ENCODE measurements around the gene SRPRB.

The SRPRB gene

GRCh38 chr3:133860519-133860918 lies 54.9 kb downstream of the SRPRB start:
- WGBS, 2 donors (ENCODE audit: extremely low coverage in 2 of 2, insufficient read length in 2 of 2, insufficient replicate concordance in 1 of 2) = no CpG with 5 or more reads among the region's 5 CpGs
- H3K4me1 ChIP-seq (ENCODE audit: control insufficient read depth in 2 of 2, insufficient read depth in 1 of 2, low read depth in 1 of 2, low read length in 2 of 2) = peaks cover 0 to 1% of the 10 kb centered on the region in 2 donors
- H3K9me3 ChIP-seq (replicated peaks in 1 of 2; ENCODE audit: control insufficient read depth in 2 of 2, insufficient read depth in 1 of 2, low read depth in 1 of 2, low read length in 2 of 2) = no peaks in the 10 kb centered on the region
- no peak overlapping the region for H3K4me3 ChIP-seq (ENCODE audit: low read length in 2 of 2)
- no peak for DNase-seq (ENCODE audit: low spot score)
- H3K23ac ChIP-seq (ENCODE audit: low read depth, low read length, poor library complexity) = peak overlapping the region; percentile 38
- peaks cover 3% of the 10 kb centered on the region for H3K79me1 ChIP-seq (ENCODE audit: low read depth, low read length)
- no peak overlapping the region for H3K14ac ChIP-seq (ENCODE audit: low read length)
- H3K18ac ChIP-seq (ENCODE audit: low read length) = peak overlapping the region; percentile 49
- H4K91ac ChIP-seq (ENCODE audit: low read depth, low read length, poor library complexity) = no peak overlapping the region
- H2AK5ac ChIP-seq (ENCODE audit: low read depth, low read length) = no peak overlapping the region
- H2BK120ac ChIP-seq (ENCODE audit: low read depth, low read length) = no peak overlapping the region
- no peak overlapping the region for H2BK5ac ChIP-seq (ENCODE audit: low read length)
- no peak overlapping the region for H3K4ac ChIP-seq (ENCODE audit: low read length)
- H3K27me3 ChIP-seq (ENCODE audit: control insufficient read depth in 3 of 3, insufficient read depth in 3 of 3, low read depth in 1 of 3, low read length in 3 of 3) = peaks cover 0 to 33% (median 0%) of the 10 kb centered on the region in 3 experiments
- no peak overlapping the region for H2BK15ac ChIP-seq (ENCODE audit: low read length)
- H2BK12ac ChIP-seq (ENCODE audit: low read length) = no peak overlapping the region
- H3K27ac ChIP-seq (replicated peaks; ENCODE audit: low read length) = no peak overlapping the region
- no peak overlapping the region for H4K8ac ChIP-seq (ENCODE audit: low read depth, low read length)
- H3K36me3 ChIP-seq (replicated peaks in 1 of 2; ENCODE audit: control insufficient read depth in 2 of 2, insufficient read depth in 2 of 2, low read length in 2 of 2) = no peaks in the 10 kb centered on the region
- H3K4me2 ChIP-seq (ENCODE audit: insufficient read depth, low read length, poor library complexity, severe bottlenecking) = no peak overlapping the region
- no peak overlapping the region for H2AFZ ChIP-seq (ENCODE audit: low read length)
- no peak overlapping the region for H3K9ac ChIP-seq (ENCODE audit: low read depth, low read length, poor library complexity)

GRCh38 chr3:133862161-133862560 lies 56.5 kb downstream of the SRPRB start:
- Histone ChIP-seq H3K27ac (replicated peaks; ENCODE audit: low read length) (no peak overlapping the region), H2BK12ac (ENCODE audit: low read length) (no peak overlapping the region), H3K4me3 (ENCODE audit: low read length in 2 of 2) (no peak overlapping the region), H3K9me3 (replicated peaks in 1 of 2; ENCODE audit: control insufficient read depth in 2 of 2, insufficient read depth in 1 of 2, low read depth in 1 of 2, low read length in 2 of 2) (no peaks in the 10 kb centered on the region), H2BK5ac (ENCODE audit: low read length) (no peak overlapping the region), H4K91ac (ENCODE audit: low read depth, low read length, poor library complexity) (no peak overlapping the region), H3K23ac (ENCODE audit: low read depth, low read length, poor library complexity) (no peak overlapping the region), H2BK15ac (ENCODE audit: low read length) (no peak overlapping the region), H4K8ac (ENCODE audit: low read depth, low read length) (no peak overlapping the region), H3K18ac (ENCODE audit: low read length) (no peak overlapping the region), H3K27me3 (ENCODE audit: control insufficient read depth in 3 of 3, insufficient read depth in 3 of 3, low read depth in 1 of 3, low read length in 3 of 3) (peaks cover 0 to 26% (median 0%) of the 10 kb centered on the region in 3 experiments), H2AK5ac (ENCODE audit: low read depth, low read length) (no peak overlapping the region), H2AFZ (ENCODE audit: low read length) (no peak overlapping the region), H2BK120ac (ENCODE audit: low read depth, low read length) (no peak overlapping the region), H3K36me3 (replicated peaks in 1 of 2; ENCODE audit: control insufficient read depth in 2 of 2, insufficient read depth in 2 of 2, low read length in 2 of 2) (no peaks in the 10 kb centered on the region), H3K9ac (ENCODE audit: low read depth, low read length, poor library complexity) (no peak overlapping the region), H3K4me1 (ENCODE audit: control insufficient read depth in 2 of 2, insufficient read depth in 1 of 2, low read depth in 1 of 2, low read length in 2 of 2) (no peaks in the 10 kb centered on the region), H3K79me1 (ENCODE audit: low read depth, low read length) (peaks cover 1% of the 10 kb centered on the region), H3K4me2 (ENCODE audit: insufficient read depth, low read length, poor library complexity, severe bottlenecking) (no peak overlapping the region), H3K4ac (ENCODE audit: low read length) (no peak overlapping the region), H3K14ac (ENCODE audit: low read length) (no peak overlapping the region)
- no CpG with 5 or more reads among the region's 4 CpGs for WGBS, 2 donors (ENCODE audit: extremely low coverage in 2 of 2, insufficient read length in 2 of 2, insufficient replicate concordance in 1 of 2)
- no peak for DNase-seq (ENCODE audit: low spot score)

- Histone ChIP-seq H3K23ac (ENCODE audit: low read depth, low read length, poor library complexity) (no peak overlapping the region), H3K4me3 (ENCODE audit: low read length in 2 of 2) (no peak overlapping the region)
- no CpG with 5 or more reads among the region's 11 CpGs for WGBS, 2 donors (ENCODE audit: extremely low coverage in 2 of 2, insufficient read length in 2 of 2, insufficient replicate concordance in 1 of 2)
These were observed 58.3 kb downstream of the SRPRB start for GRCh38 chr3:133863911-133864310.

GRCh38 chr3:133864616-133865015 lies 59.0 kb downstream of the SRPRB start:
- peaks cover 1% of the 10 kb centered on the region for H3K79me1 ChIP-seq (ENCODE audit: low read depth, low read length)
- H2BK120ac ChIP-seq (ENCODE audit: low read depth, low read length) = no peak overlapping the region
- H4K8ac ChIP-seq (ENCODE audit: low read depth, low read length) = no peak overlapping the region
- no peak overlapping the region for H2AK5ac ChIP-seq (ENCODE audit: low read depth, low read length)
- H3K4me3 ChIP-seq (ENCODE audit: low read length in 2 of 2) = no peak overlapping the region
- H3K14ac ChIP-seq (ENCODE audit: low read length) = no peak overlapping the region
- no peak overlapping the region for H3K4ac ChIP-seq (ENCODE audit: low read length)
- no peak overlapping the region for H3K4me2 ChIP-seq (ENCODE audit: insufficient read depth, low read length, poor library complexity, severe bottlenecking)
- no peak overlapping the region for H2BK12ac ChIP-seq (ENCODE audit: low read length)
- no CpG with 5 or more reads among the region's 7 CpGs for WGBS, 2 donors (ENCODE audit: extremely low coverage in 2 of 2, insufficient read length in 2 of 2, insufficient replicate concordance in 1 of 2)
- no peak overlapping the region for H2BK5ac ChIP-seq (ENCODE audit: low read length)
- H2AFZ ChIP-seq (ENCODE audit: low read length) = no peak overlapping the region
- no peaks in the 10 kb centered on the region for H3K36me3 ChIP-seq (replicated peaks in 1 of 2; ENCODE audit: control insufficient read depth in 2 of 2, insufficient read depth in 2 of 2, low read length in 2 of 2)
- H3K18ac ChIP-seq (ENCODE audit: low read length) = no peak overlapping the region
- H4K91ac ChIP-seq (ENCODE audit: low read depth, low read length, poor library complexity) = no peak overlapping the region
- peaks cover 0 to 31% (median 0%) of the 10 kb centered on the region in 3 experiments for H3K27me3 ChIP-seq (ENCODE audit: control insufficient read depth in 3 of 3, insufficient read depth in 3 of 3, low read depth in 1 of 3, low read length in 3 of 3)
- no peak overlapping the region for H3K27ac ChIP-seq (replicated peaks; ENCODE audit: low read length)
- no peak overlapping the region for H3K9ac ChIP-seq (ENCODE audit: low read depth, low read length, poor library complexity)
- no peak overlapping the region for H2BK15ac ChIP-seq (ENCODE audit: low read length)
- no peak overlapping the region for H3K23ac ChIP-seq (ENCODE audit: low read depth, low read length, poor library complexity)
- H3K4me1 ChIP-seq (ENCODE audit: control insufficient read depth in 2 of 2, insufficient read depth in 1 of 2, low read depth in 1 of 2, low read length in 2 of 2) = peaks cover 0 to 5% of the 10 kb centered on the region in 2 donors
- no peak for DNase-seq (ENCODE audit: low spot score)
- no peaks in the 10 kb centered on the region for H3K9me3 ChIP-seq (replicated peaks in 1 of 2; ENCODE audit: control insufficient read depth in 2 of 2, insufficient read depth in 1 of 2, low read depth in 1 of 2, low read length in 2 of 2)

More at GRCh38 chr3:133863911-133864310, 58.3 kb downstream of the SRPRB start:
- H4K91ac ChIP-seq (ENCODE audit: low read depth, low read length, poor library complexity) = peak overlapping the region; percentile 26
- H2AFZ ChIP-seq (ENCODE audit: low read length) = no peak overlapping the region
- no peak overlapping the region for H3K4me2 ChIP-seq (ENCODE audit: insufficient read depth, low read length, poor library complexity, severe bottlenecking)
- H2BK5ac ChIP-seq (ENCODE audit: low read length) = no peak overlapping the region
- H2BK12ac ChIP-seq (ENCODE audit: low read length) = no peak overlapping the region
- H3K4me1 ChIP-seq (ENCODE audit: control insufficient read depth in 2 of 2, insufficient read depth in 1 of 2, low read depth in 1 of 2, low read length in 2 of 2) = peaks cover 0 to under 1% of the 10 kb centered on the region in 2 donors
- DNase-seq (ENCODE audit: low spot score) = no peak
- H2AK5ac ChIP-seq (ENCODE audit: low read depth, low read length) = no peak overlapping the region
- no peak overlapping the region for H3K14ac ChIP-seq (ENCODE audit: low read length)
- H2BK15ac ChIP-seq (ENCODE audit: low read length) = no peak overlapping the region
- H3K18ac ChIP-seq (ENCODE audit: low read length) = no peak overlapping the region
- H2BK120ac ChIP-seq (ENCODE audit: low read depth, low read length) = no peak overlapping the region
- H4K8ac ChIP-seq (ENCODE audit: low read depth, low read length) = no peak overlapping the region
- H3K9me3 ChIP-seq (replicated peaks in 1 of 2; ENCODE audit: control insufficient read depth in 2 of 2, insufficient read depth in 1 of 2, low read depth in 1 of 2, low read length in 2 of 2) = no peaks in the 10 kb centered on the region
- H3K27me3 ChIP-seq (ENCODE audit: control insufficient read depth in 3 of 3, insufficient read depth in 3 of 3, low read depth in 1 of 3, low read length in 3 of 3) = peaks cover 0 to 31% (median 0%) of the 10 kb centered on the region in 3 experiments
- H3K79me1 ChIP-seq (ENCODE audit: low read depth, low read length) = peaks cover 1% of the 10 kb centered on the region
- no peak overlapping the region for H3K27ac ChIP-seq (replicated peaks; ENCODE audit: low read length)
- H3K4ac ChIP-seq (ENCODE audit: low read length) = no peak overlapping the region
- H3K9ac ChIP-seq (ENCODE audit: low read depth, low read length, poor library complexity) = peak overlapping the region; percentile 5
- no peaks in the 10 kb centered on the region for H3K36me3 ChIP-seq (replicated peaks in 1 of 2; ENCODE audit: control insufficient read depth in 2 of 2, insufficient read depth in 2 of 2, low read length in 2 of 2)
